ENCODE measurements around the gene NR2E3.

NR2E3 gene

DNA sequence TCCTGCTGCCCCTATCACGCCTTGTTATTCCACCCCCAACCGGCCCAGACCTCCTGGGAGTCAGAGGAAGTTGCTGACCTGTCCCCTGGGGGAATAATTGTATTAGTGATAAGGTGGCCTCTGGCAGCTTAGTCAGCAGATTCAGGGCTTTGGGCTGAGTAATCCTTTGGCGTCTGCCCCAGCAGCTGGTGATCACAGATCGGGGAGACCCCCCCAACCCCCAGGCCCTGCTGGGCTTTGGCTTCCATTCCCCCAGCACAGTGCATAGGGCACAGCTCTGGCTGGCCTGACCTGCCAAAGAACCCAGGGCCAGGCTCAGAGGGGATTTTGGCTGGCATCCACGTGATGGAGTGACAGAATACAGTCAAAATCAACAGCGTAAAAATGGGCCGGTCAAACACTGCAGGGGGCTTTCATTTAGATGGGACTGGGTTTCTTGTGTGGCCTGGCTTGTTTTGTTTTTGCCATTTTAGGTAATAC lies 3.9 kb upstream of the NR2E3 start:
- ChIA-PET CTCF (no interaction called here), POLR2A (ENCODE audit: low non-redundant PET) (no interaction called here)
- H3K27ac ChIP-seq: 0 out of 2 replicates have a peak overlapping the region, but pooled peaks have one; percentile 2
- no peak for DNase-seq (ENCODE audit: low spot score)
- TF ChIP-seq, protein P1, sequence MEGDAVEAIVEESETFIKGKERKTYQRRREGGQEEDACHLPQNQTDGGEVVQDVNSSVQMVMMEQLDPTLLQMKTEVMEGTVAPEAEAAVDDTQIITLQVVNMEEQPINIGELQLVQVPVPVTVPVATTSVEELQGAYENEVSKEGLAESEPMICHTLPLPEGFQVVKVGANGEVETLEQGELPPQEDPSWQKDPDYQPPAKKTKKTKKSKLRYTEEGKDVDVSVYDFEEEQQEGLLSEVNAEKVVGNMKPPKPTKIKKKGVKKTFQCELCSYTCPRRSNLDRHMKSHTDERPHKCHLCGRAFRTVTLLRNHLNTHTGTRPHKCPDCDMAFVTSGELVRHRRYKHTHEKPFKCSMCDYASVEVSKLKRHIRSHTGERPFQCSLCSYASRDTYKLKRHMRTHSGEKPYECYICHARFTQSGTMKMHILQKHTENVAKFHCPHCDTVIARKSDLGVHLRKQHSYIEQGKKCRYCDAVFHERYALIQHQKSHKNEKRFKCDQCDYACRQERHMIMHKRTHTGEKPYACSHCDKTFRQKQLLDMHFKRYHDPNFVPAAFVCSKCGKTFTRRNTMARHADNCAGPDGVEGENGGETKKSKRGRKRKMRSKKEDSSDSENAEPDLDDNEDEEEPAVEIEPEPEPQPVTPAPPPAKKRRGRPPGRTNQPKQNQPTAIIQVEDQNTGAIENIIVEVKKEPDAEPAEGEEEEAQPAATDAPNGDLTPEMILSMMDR (conservative IDR thresholded peaks at IDR 0.05; ENCODE audit: low read depth): no peak

DNA sequence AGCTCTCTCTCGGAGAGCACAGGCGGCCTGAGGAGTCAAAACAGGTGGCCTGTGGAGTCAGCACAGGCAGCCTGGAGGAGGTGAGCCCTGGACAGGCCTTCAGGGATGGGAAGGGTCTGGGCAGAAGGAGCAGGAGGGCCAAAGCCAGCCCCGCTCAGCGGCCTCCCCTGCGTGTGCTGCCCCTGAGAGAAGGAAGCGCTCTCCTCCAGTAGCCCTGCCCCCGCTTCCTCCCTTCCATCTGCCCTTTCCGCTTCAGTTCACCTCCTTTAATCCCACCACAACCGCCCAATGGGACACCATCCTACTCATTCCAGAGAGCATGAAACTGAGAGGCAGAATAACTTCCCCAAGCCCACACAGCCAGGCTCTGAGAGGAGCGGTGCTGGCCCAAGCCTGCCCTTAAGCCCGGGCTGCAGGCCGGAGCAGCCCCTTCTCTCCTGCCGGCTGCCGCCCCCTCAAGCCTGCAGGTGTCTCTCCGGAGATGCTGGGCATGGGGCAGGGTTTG lies 3.2 kb upstream of the NR2E3 start:
- CTCF ChIA-PET: interaction anchor here (0.7 kb wide), 1 partner anchor 139 kb away, joined by 3 read pairs; no protein-coding TSS in a partner anchor
- POLR2A ChIA-PET (ENCODE audit: low non-redundant PET): interaction anchor here (0.5 kb wide), 1 partner anchor 348 kb away, joined by 5 read pairs; no protein-coding TSS in a partner anchor
- no peak for DNase-seq (ENCODE audit: low spot score)
- no peak overlapping the region for H3K27ac ChIP-seq
- TF ChIP-seq, protein P1 (conservative IDR thresholded peaks at IDR 0.05; ENCODE audit: low read depth): no peak

DNA sequence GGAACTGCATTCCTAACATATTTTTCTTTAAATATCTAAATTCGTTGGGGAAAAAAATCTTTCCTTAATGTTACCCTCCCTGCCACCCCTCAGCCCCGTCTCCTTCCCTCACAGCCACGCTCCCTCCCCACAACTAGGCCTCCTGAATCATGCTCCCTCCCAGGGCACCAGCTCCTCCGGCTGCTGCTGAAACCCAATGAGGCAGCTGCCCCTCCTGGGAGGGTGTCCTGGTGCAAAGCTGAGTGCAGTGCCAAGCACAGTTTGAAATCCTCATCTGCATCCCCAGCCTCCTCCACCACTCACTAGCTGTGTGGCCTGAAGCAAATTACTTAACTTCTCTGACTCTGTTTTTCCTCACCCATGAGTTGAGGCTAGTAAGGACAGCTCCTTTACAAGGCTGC lies 2.7 kb upstream of the NR2E3 start:
- TF ChIP-seq, protein P1 (conservative IDR thresholded peaks at IDR 0.05; ENCODE audit: low read depth): no peak
- no peak for DNase-seq (ENCODE audit: low spot score)
- no peak overlapping the region for H3K27ac ChIP-seq
- CTCF ChIA-PET: interaction anchor here (0.7 kb wide), 1 partner anchor 138 kb away, joined by 3 read pairs; no protein-coding TSS in a partner anchor
- POLR2A ChIA-PET (ENCODE audit: low non-redundant PET): interaction anchor here (0.5 kb wide), 1 partner anchor 349 kb away, joined by 5 read pairs; no protein-coding TSS in a partner anchor

DNA sequence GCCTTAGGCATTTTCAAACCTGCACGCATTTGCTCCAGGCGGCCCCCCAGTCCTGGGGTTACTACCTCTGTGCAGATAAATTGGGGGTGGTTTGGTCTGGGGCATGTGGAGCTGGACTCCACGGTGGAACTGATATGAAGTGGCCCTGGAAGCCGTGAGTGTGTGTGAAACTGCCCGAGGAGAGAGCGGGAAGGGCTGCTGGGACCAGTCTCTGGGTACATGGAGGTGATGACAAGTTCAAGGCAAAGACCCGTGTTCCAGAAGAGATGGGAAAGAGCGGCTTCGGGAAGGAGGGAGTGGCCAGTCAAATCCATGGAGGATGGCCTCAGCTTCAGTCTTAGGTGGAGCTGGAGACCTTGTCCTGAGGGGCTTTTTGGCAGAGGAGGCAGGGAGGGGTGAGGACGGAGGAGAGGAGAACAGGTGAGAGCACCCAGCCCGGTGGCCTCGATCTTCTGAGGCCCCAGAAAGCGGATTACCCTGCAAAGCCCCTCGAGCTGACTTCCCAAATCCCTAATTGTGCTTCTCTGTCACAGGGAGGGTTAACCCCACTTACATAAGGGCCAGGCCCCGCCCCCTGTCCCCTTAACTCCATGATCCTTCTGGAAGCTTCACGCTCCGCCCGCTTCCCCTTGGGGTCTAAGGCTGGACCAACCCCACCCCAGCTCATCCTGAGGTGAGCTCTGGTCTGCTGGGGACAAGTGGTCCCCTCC lies 1.9 kb upstream of the NR2E3 start:
- ChIA-PET POLR2A (ENCODE audit: low non-redundant PET) (no interaction called here), CTCF (interaction anchor here (0.6 kb wide), 1 partner anchor 65 kb away, joined by 3 read pairs; no protein-coding TSS in a partner anchor)
- DNase-seq (ENCODE audit: low spot score): no peak
- no peak overlapping the region for H3K27ac ChIP-seq
- TF ChIP-seq, protein P1 (conservative IDR thresholded peaks at IDR 0.05; ENCODE audit: low read depth): no peak

DNA sequence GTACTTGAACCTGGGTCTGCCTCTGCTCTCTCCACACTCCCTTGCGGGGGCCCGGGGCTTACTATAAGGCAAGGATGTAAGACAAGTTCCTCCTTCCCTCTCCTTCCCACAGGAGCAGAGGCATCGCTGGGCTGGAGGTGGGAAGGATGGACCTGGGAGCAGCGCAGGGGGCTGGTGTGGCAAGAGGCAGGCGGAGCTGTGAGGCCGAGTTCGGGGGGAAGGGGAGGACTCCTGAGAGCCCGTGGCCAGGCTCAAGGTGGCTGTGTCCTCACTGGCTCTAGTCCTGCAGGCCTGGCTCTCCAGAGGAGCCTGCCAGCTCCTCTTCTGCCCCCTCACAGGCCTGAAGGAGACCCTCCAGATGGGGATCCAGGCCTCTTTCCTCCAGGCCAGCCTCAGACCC lies 1.0 kb upstream of the NR2E3 start:
- CTCF ChIA-PET: no interaction called here
- no peak overlapping the region for H3K27ac ChIP-seq
- TF ChIP-seq, protein P1 (conservative IDR thresholded peaks at IDR 0.05; ENCODE audit: low read depth): no peak
- POLR2A ChIA-PET (ENCODE audit: low non-redundant PET): no interaction called here
- DNase-seq (ENCODE audit: low spot score): no peak

DNA sequence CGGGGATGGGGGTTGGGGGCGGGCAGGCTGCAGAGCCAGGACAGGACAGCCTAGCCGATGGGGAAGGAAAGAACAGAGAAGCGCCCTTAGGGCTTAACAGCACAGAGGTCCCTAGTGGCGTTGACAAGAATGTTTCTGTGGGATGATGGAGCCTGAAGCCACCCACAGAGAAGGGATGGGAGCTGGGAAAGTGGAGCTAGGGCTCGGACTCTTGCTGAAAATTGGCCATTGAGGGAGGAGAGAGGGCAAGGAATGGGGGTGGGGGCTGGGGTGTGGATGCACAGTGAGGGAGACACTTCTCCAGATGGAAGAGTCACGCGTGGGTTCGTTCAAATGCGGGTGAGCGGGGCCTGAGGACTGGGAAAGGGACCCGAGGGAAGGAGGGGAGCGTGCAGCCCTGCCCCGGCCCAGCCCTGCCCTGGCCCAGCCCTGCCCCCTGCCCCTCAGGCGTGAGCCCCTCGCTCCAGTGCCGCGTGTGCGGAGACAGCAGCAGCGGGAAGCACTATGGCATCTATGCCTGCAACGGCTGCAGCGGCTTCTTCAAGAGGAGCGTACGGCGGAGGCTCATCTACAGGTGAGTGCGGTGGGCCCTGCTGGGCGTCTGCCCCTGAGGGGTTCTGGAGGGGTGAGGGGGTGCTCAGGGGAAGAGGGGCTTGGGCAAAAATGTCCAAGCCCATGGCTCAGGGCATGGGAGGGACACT lies 832 bp downstream of the NR2E3 start:
- TF ChIP-seq, protein P1 (conservative IDR thresholded peaks at IDR 0.05; ENCODE audit: low read depth): no peak
- no peak for DNase-seq (ENCODE audit: low spot score)
- CTCF ChIA-PET: no interaction called here
- no peak overlapping the region for H3K27ac ChIP-seq
- POLR2A ChIA-PET (ENCODE audit: low non-redundant PET): no interaction called here
